ENCODE results near the gene NAV2.

Gene NAV2

GRCh38 chr11:19715373-19715772 lies 2.7 kb downstream of the NAV2 start:
- TF ChIP-seq CTCF (IDR thresholded peaks at IDR 0.05; ENCODE audit: control insufficient read depth, extremely low read depth, insufficient read depth): no peak
- no peak for DNase-seq (ENCODE audit: low read depth)

GRCh38 chr11:19718051-19718450 lies 5.4 kb downstream of the NAV2 start:
- H3K4me3 ChIP-seq (ENCODE audit: low read depth, low read length): no peak overlapping the region
- no peak for DNase-seq (ENCODE audit: low read depth)
- no peak for TF ChIP-seq CTCF (IDR thresholded peaks at IDR 0.05; ENCODE audit: control insufficient read depth, extremely low read depth, insufficient read depth)

More at GRCh38 chr11:19715373-19715772, 2.7 kb downstream of the NAV2 start:
- H3K4me3 ChIP-seq (ENCODE audit: low read depth, low read length): no peak overlapping the region

GRCh38 chr11:19718951-19719350 lies 6.3 kb downstream of the NAV2 start:
- no peak for TF ChIP-seq CTCF (IDR thresholded peaks at IDR 0.05; ENCODE audit: control insufficient read depth, extremely low read depth, insufficient read depth)
- no peak overlapping the region for H3K4me3 ChIP-seq (ENCODE audit: low read depth, low read length)
- no peak for DNase-seq (ENCODE audit: low read depth)

GRCh38 chr11:19719960-19720359 lies 7.3 kb downstream of the NAV2 start:
- TF ChIP-seq CTCF (IDR thresholded peaks at IDR 0.05; ENCODE audit: control insufficient read depth, extremely low read depth, insufficient read depth): no peak
- DNase-seq (ENCODE audit: low read depth): no peak
- H3K4me3 ChIP-seq (ENCODE audit: low read depth, low read length): no peak overlapping the region

GRCh38 chr11:19721176-19721575 lies 8.5 kb downstream of the NAV2 start:
- TF ChIP-seq CTCF (IDR thresholded peaks at IDR 0.05; ENCODE audit: control insufficient read depth, extremely low read depth, insufficient read depth): no peak
- no peak overlapping the region for H3K4me3 ChIP-seq (ENCODE audit: low read depth, low read length)
- DNase-seq (ENCODE audit: low read depth): no peak

- DNase-seq (ENCODE audit: low read depth): no peak
Measured at GRCh38 chr11:19722702-19723101, 10.1 kb downstream of the NAV2 start.

More at GRCh38 chr11:19722702-19723101, 10.1 kb downstream of the NAV2 start:
- no peak for TF ChIP-seq CTCF (IDR thresholded peaks at IDR 0.05; ENCODE audit: control insufficient read depth, extremely low read depth, insufficient read depth)
- no peak overlapping the region for H3K4me3 ChIP-seq (ENCODE audit: low read depth, low read length)
